OCI-LY7 (cell line): ENCODE data around the gene OLFML3.

Source experiments
- CTCF ChIP-seq: fragments of 200-600 bp; sonication (generic); conservative IDR thresholded peaks from 2 replicates; pipeline ENCODE4 v1.5.1; 2014; ENCODE audit warnings: mild to moderate bottlenecking, antibody characterized with exemption, low read length, moderate library complexity, mixed read lengths
- EZH2phosphoT487 ChIP-seq: fragments of 200-600 bp; sonication (generic); IDR thresholded peaks from 2 replicates; pipeline ENCODE4 v1.6.1; 2018; ENCODE audit warnings: low read depth, borderline replicate concordance, mild to moderate bottlenecking, mixed run types, antibody characterized with exemption, low read length, moderate library complexity, mixed read lengths

- TF ChIP-seq CTCF (no peak), EZH2phosphoT487 (no peak)
Observed at GRCh38 chr1:113983391-113983790, 4.1 kb downstream of the OLFML3 start.
